HL-60 (cell line): Measurements from ENCODE around the gene DEF6.

Experiments
- DNase-seq, 2 experiments: peaks; one replicate each; pipeline ENCODE4 v3.0.0-alpha.2; 2010 to 2020; ENCODE audit warnings: low read depth in 1 of 2, low spot score in 1 of 2
- H3K27ac ChIP-seq: fragments of 250-450 bp; sonication (Bioruptor Pico); replicated peaks from 2 replicates; pipeline ENCODE4 v1.5.1; 2020; ENCODE audit warnings: mild to moderate bottlenecking, moderate library complexity
- H3K27me3 ChIP-seq: fragments of 250-450 bp; sonication (Bioruptor Pico); 2 replicates; pipeline ENCODE4 v1.5.1; 2021; ENCODE audit warnings: mild to moderate bottlenecking, moderate library complexity; ENCODE audit not compliant: insufficient read depth, poor library complexity, severe bottlenecking
- H3K4me3 ChIP-seq: replicated peaks from 2 replicates; pipeline ENCODE4 v1.5.1; 2011; ENCODE audit warnings: mild to moderate bottlenecking, control low read depth, low read length; ENCODE audit not compliant: insufficient read depth
- GABPA ChIP-seq: IDR thresholded peaks from 2 replicates; pipeline ENCODE4 v1.6.1; 2012; ENCODE audit warnings: low read depth
- POLR2AphosphoS5 ChIP-seq: IDR thresholded peaks from 2 replicates; pipeline ENCODE4 v1.6.1; 2012; ENCODE audit warnings: low read depth
- REST ChIP-seq: IDR thresholded peaks from 2 replicates; pipeline ENCODE4 v1.6.1; 2012; ENCODE audit warnings: low read depth; ENCODE audit not compliant: insufficient replicate concordance
- SPI1 ChIP-seq: IDR thresholded peaks from 2 replicates; pipeline ENCODE4 v1.6.1; 2012; ENCODE audit warnings: low read depth, mild to moderate bottlenecking, borderline replicate concordance
- TF ChIP-seq, protein P1 (sequence below): IDR thresholded peaks from one replicate; pipeline ENCODE4 v1.5.1; 2011; ENCODE audit warnings: low read length, control low read depth, inconsistent platforms; ENCODE audit not compliant: insufficient read depth

DEF6 gene

DNA sequence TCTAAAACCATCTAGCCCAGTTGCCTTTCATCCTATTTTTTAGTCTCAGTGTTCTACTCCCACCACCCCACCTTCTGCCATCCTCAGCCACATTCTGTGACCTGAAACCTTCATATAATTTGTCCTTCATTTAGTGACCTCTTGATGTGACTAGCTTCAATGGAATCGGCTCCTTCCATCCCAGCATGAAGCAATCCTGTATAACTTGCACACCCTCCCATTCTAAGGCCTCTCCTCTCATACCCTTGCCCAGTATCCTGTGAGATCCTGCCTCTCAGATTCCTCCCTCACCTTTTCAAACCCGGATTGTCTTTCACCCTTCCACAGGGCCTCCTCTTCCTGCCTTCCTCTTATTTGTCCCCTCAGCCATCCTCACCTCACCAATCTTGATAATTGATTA, 35.0 kb upstream of the DEF6 start:
- DNase-seq = no peak
- TF ChIP-seq REST (no peak), POLR2AphosphoS5 (no peak), SPI1 (no peak), GABPA (no peak)
- TF ChIP-seq, protein P1, sequence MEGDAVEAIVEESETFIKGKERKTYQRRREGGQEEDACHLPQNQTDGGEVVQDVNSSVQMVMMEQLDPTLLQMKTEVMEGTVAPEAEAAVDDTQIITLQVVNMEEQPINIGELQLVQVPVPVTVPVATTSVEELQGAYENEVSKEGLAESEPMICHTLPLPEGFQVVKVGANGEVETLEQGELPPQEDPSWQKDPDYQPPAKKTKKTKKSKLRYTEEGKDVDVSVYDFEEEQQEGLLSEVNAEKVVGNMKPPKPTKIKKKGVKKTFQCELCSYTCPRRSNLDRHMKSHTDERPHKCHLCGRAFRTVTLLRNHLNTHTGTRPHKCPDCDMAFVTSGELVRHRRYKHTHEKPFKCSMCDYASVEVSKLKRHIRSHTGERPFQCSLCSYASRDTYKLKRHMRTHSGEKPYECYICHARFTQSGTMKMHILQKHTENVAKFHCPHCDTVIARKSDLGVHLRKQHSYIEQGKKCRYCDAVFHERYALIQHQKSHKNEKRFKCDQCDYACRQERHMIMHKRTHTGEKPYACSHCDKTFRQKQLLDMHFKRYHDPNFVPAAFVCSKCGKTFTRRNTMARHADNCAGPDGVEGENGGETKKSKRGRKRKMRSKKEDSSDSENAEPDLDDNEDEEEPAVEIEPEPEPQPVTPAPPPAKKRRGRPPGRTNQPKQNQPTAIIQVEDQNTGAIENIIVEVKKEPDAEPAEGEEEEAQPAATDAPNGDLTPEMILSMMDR = no peak

DNA sequence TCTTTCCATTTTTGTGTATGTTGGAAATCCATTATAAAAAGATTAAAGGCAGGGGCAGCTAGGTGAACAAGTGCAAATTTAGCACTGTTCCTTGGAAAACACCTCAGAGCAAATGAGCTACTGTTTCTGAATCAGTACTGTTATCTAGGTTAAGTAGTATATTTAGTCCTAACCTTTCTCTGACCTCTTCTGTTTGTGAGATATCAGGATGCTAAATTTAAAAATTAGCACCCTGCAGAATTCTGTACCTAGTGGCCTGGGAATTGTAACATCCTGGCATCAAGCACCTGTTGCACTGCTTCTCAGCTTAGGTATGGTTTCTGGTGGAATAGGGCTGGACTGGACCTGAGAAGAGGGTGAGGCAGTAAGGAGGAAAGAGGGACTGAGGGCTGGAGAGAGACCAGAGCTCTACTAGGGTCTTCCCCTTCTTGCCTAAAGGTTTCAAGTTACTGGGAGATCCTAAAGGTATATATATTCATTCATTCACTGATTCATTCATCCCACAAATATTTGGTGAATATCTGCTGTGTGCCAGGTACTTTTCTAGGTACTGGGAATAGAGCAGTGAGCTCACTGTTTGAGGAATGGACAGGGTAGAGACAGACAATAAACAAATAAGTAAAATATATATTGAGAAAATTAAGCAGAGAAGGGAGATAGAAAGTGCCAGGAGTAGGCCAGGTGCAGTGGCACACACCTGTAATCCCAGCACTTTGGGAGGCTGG, 32.9 kb upstream of the DEF6 start:
- TF ChIP-seq REST (no peak), SPI1 (no peak), POLR2AphosphoS5 (no peak), GABPA (no peak)
- TF ChIP-seq, protein P1 = no peak
- no peak overlapping the region for H3K27ac ChIP-seq
- H3K27me3 ChIP-seq = no peaks in the 10 kb centered on the region

More for the DNA sequence above, 35.0 kb upstream of the DEF6 start:
- Histone ChIP-seq H3K27me3 (no peaks in the 10 kb centered on the region), H3K4me3 (no peak overlapping the region), H3K27ac (no peak overlapping the region)

GRCh38 chr6:35265523-35265922, 32.1 kb upstream of the DEF6 start:
- no peak for DNase-seq
- H3K4me3 ChIP-seq = no peak overlapping the region
- no peak overlapping the region for H3K27ac ChIP-seq
- H3K27me3 ChIP-seq = no peaks in the 10 kb centered on the region
- TF ChIP-seq POLR2AphosphoS5 (no peak), SPI1 (no peak), REST (no peak)
- TF ChIP-seq, protein P1 = no peak

More for the DNA sequence above, 32.9 kb upstream of the DEF6 start:
- no peak for DNase-seq
- no peak overlapping the region for H3K4me3 ChIP-seq
